HUES48 (cell line): ENCODE data around the gene NOP9.

ENCODE experiments used
- H3K27ac ChIP-seq: one replicate; pipeline ENCODE4 v1.7.0; 2013; ENCODE audit warnings: low read depth, low read length, inconsistent platforms
- H3K27me3 ChIP-seq: 2 replicates; pipeline ENCODE4 v1.6.1; 2013; ENCODE audit warnings: mild to moderate bottlenecking, low read length; ENCODE audit not compliant: control insufficient read depth, insufficient read depth
- H3K36me3 ChIP-seq: 2 replicates; pipeline ENCODE4 v1.6.1; 2013; ENCODE audit warnings: low read length; ENCODE audit not compliant: control insufficient read depth, insufficient read depth
- H3K4me1 ChIP-seq: 2 replicates; pipeline ENCODE4 v1.6.1; 2013; ENCODE audit warnings: mild to moderate bottlenecking, low read length; ENCODE audit not compliant: control insufficient read depth, insufficient read depth
- H3K4me3 ChIP-seq: 2 replicates; pipeline ENCODE4 v1.5.1; 2013; ENCODE audit warnings: mild to moderate bottlenecking, low read depth, low read length
- H3K9ac ChIP-seq: 2 replicates; pipeline ENCODE4 v1.6.1; 2013; ENCODE audit warnings: mild to moderate bottlenecking, low read depth, low read length, moderate library complexity
- H3K9me3 ChIP-seq: 2 replicates; pipeline ENCODE4 v1.6.1; 2013; ENCODE audit warnings: low read length; ENCODE audit not compliant: control insufficient read depth, insufficient read depth

The NOP9 gene

GRCh38 chr14:24258119-24258518 lies 41.5 kb upstream of the NOP9 start:
- Histone ChIP-seq H3K9me3 (no peaks in the 10 kb centered on the region), H3K27ac (no peak overlapping the region), H3K4me1 (no peaks in the 10 kb centered on the region), H3K9ac (no peak overlapping the region), H3K36me3 (no peaks in the 10 kb centered on the region), H3K27me3 (no peaks in the 10 kb centered on the region), H3K4me3 (no peak overlapping the region)

- Histone ChIP-seq H3K27ac (no peak overlapping the region), H3K4me1 (no peaks in the 10 kb centered on the region), H3K36me3 (no peaks in the 10 kb centered on the region), H3K27me3 (no peaks in the 10 kb centered on the region), H3K9ac (no peak overlapping the region), H3K4me3 (no peak overlapping the region), H3K9me3 (no peaks in the 10 kb centered on the region)
These were observed 40.9 kb upstream of the NOP9 start for GRCh38 chr14:24258548-24259265.

- Histone ChIP-seq H3K4me3 (no peak overlapping the region), H3K9me3 (no peaks in the 10 kb centered on the region), H3K4me1 (no peaks in the 10 kb centered on the region), H3K36me3 (no peaks in the 10 kb centered on the region), H3K9ac (no peak overlapping the region), H3K27me3 (no peaks in the 10 kb centered on the region), H3K27ac (no peak overlapping the region)
These were observed 40.2 kb upstream of the NOP9 start for GRCh38 chr14:24259282-24260025.

- H3K4me3 ChIP-seq, result no peak overlapping the region
- no peaks in the 10 kb centered on the region for H3K36me3 ChIP-seq
- no peak overlapping the region for H3K9ac ChIP-seq
- no peaks in the 10 kb centered on the region for H3K9me3 ChIP-seq
- no peaks in the 10 kb centered on the region for H3K4me1 ChIP-seq
- no peaks in the 10 kb centered on the region for H3K27me3 ChIP-seq
- H3K27ac ChIP-seq, result no peak overlapping the region
These were observed 39.4 kb upstream of the NOP9 start for GRCh38 chr14:24260026-24260779.

- H3K4me1 ChIP-seq, result no peaks in the 10 kb centered on the region
These were observed 38.9 kb upstream of the NOP9 start for GRCh38 chr14:24260780-24261157.

GRCh38 chr14:24261256-24261968 lies 38.2 kb upstream of the NOP9 start:
- Histone ChIP-seq H3K27me3 (no peaks in the 10 kb centered on the region), H3K9me3 (no peaks in the 10 kb centered on the region), H3K9ac (no peak overlapping the region), H3K4me3 (no peak overlapping the region), H3K27ac (no peak overlapping the region), H3K4me1 (no peaks in the 10 kb centered on the region), H3K36me3 (peaks cover 3% of the 10 kb centered on the region; the same call in 1 of the 2 replicates)

More at GRCh38 chr14:24260780-24261157, 38.9 kb upstream of the NOP9 start:
- Histone ChIP-seq H3K36me3 (no peaks in the 10 kb centered on the region), H3K9me3 (no peaks in the 10 kb centered on the region), H3K4me3 (no peak overlapping the region), H3K27me3 (no peaks in the 10 kb centered on the region), H3K9ac (no peak overlapping the region), H3K27ac (no peak overlapping the region)

GRCh38 chr14:24261969-24262327 lies 37.7 kb upstream of the NOP9 start:
- Histone ChIP-seq H3K9me3 (no peaks in the 10 kb centered on the region), H3K27ac (no peak overlapping the region), H3K4me1 (no peaks in the 10 kb centered on the region), H3K9ac (no peak overlapping the region), H3K36me3 (peaks cover 6% of the 10 kb centered on the region; the same call in 1 of the 2 replicates), H3K27me3 (no peaks in the 10 kb centered on the region), H3K4me3 (no peak overlapping the region)

- H3K9ac ChIP-seq, result no peak within 1 kb of the TSS
- no peaks in the 10 kb centered on the region for H3K9me3 ChIP-seq
- H3K36me3 ChIP-seq, result peaks cover 9% of the 10 kb centered on the region; the same call in 1 of the 2 replicates
- H3K4me3 ChIP-seq, result no peak within 1 kb of the TSS
- no peaks in the 10 kb centered on the region for H3K27me3 ChIP-seq
- H3K4me1 ChIP-seq, result no peaks in the 10 kb centered on the region
- no peak within 1 kb of the TSS for H3K27ac ChIP-seq
These were observed 36.6 kb upstream of the NOP9 start, which contains the start of gene TGM1 for GRCh38 chr14:24262821-24263733. Gene TGM1, minus strand, starts transcription at chr14:24263177. Its CDS starts 825 bp downstream, at chr14:24262352.

- peaks cover 9% of the 10 kb centered on the region for H3K36me3 ChIP-seq
- no peaks in the 10 kb centered on the region for H3K9me3 ChIP-seq
- no peaks in the 10 kb centered on the region for H3K27me3 ChIP-seq
- no peak overlapping the region for H3K27ac ChIP-seq
- no peak overlapping the region for H3K9ac ChIP-seq
- no peaks in the 10 kb centered on the region for H3K4me1 ChIP-seq
- no peak overlapping the region for H3K4me3 ChIP-seq
These were observed 35.8 kb upstream of the NOP9 start for GRCh38 chr14:24263848-24264247.

GRCh38 chr14:24264298-24264697 lies 35.4 kb upstream of the NOP9 start:
- no peak overlapping the region for H3K9ac ChIP-seq
- no peak overlapping the region for H3K4me3 ChIP-seq
- no peak overlapping the region for H3K27ac ChIP-seq
- no peaks in the 10 kb centered on the region for H3K27me3 ChIP-seq
- H3K36me3 ChIP-seq, result peaks cover 9% of the 10 kb centered on the region
- H3K9me3 ChIP-seq, result no peaks in the 10 kb centered on the region
- no peaks in the 10 kb centered on the region for H3K4me1 ChIP-seq
